ENCODE results near the gene IL15RA.

The IL15RA gene, protein sequence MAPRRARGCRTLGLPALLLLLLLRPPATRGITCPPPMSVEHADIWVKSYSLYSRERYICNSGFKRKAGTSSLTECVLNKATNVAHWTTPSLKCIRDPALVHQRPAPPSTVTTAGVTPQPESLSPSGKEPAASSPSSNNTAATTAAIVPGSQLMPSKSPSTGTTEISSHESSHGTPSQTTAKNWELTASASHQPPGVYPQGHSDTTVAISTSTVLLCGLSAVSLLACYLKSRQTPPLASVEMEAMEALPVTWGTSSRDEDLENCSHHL

DNA sequence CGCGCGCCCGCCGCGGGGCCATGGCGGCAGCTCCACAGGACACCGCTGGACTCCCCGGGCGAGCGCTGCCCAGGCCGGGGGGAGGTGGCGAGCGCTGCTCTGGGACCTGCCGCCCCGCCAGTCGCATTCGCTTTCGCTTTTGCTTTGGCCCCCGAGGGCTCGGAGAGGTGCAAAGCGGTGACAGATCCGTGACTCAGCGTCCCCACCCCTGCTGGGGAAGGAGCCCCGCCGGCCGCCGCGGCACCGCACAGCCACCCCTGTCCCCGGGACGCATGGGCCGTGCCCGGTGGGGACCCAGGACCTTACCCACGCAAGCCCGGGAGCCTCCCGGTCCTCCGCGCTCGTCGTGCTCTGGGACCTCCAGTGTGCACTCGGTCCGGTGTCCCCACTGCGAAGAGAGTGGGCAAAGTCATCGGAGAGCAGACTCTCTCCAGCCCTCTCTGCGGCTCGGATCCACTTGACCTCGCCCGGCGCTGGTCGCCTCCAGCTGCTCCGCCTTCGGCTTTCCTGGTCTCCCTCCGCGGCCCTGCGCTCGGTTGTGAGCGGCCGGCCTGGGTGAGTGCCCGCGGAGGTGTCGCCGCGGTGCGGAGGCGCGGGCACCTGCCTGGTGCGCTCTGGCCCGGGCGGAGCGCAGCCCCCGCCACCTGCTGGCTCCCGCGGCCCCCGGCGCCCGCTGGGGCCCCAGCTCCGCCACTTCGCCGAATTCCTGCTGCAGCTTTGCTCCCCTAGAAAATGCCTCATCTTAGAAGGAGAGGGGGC is at the start of gene IL15RA:
Gene IL15RA, minus strand, starts transcription at position 73 of the 759 bp plus-strand sequence. Its CDS starts 51 bp downstream, at position 22.
- TF ChIP-seq, protein P1, sequence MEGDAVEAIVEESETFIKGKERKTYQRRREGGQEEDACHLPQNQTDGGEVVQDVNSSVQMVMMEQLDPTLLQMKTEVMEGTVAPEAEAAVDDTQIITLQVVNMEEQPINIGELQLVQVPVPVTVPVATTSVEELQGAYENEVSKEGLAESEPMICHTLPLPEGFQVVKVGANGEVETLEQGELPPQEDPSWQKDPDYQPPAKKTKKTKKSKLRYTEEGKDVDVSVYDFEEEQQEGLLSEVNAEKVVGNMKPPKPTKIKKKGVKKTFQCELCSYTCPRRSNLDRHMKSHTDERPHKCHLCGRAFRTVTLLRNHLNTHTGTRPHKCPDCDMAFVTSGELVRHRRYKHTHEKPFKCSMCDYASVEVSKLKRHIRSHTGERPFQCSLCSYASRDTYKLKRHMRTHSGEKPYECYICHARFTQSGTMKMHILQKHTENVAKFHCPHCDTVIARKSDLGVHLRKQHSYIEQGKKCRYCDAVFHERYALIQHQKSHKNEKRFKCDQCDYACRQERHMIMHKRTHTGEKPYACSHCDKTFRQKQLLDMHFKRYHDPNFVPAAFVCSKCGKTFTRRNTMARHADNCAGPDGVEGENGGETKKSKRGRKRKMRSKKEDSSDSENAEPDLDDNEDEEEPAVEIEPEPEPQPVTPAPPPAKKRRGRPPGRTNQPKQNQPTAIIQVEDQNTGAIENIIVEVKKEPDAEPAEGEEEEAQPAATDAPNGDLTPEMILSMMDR (IDR thresholded peaks at IDR 0.05; ENCODE audit: low read depth, low read length, missing control alignments), result no peak
- peak within 1 kb of the TSS; percentile 85 for H3K4me3 ChIP-seq (ENCODE audit: low read depth, low read length)
- in situ Hi-C loops (cut with HindIII; ENCODE audit: low sequenced_read_pairs), result no loop called here
- DNase-seq (ENCODE audit: low read depth), result no peak

DNA sequence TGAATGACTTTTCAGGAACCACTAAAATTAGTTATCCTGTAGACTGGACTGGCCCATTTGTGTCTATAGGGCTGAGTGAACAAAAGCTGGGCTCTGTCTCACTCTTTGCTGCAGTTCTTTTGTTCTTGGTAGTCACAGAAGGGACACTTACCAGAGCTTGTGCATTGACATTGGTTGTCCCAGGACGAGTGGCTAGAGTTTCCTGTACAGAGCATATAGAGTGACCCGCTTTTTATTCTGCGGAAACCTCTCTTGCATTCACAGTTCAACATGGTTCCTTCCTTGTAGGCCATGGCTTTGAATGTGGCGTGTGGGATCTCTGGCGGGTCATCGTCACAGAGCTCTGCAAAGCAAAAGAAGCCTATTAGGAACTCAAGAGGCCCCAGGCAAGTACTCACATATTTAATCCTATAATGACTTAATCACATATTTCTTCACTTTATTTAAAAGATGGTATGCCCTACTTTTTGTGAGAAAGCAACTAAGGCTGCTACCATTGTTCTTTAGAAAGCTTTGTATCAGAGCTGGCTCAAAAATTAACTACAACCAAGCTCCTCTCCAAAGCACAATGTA is 48.4 kb upstream of the IL15RA start:
- no peak overlapping the region for H3K4me3 ChIP-seq (ENCODE audit: low read depth, low read length)
- in situ Hi-C loops (cut with HindIII; ENCODE audit: low sequenced_read_pairs), result no loop called here
- no peak for DNase-seq (ENCODE audit: low read depth)
- TF ChIP-seq, protein P1 (IDR thresholded peaks at IDR 0.05; ENCODE audit: low read depth, low read length, missing control alignments), result no peak

DNA sequence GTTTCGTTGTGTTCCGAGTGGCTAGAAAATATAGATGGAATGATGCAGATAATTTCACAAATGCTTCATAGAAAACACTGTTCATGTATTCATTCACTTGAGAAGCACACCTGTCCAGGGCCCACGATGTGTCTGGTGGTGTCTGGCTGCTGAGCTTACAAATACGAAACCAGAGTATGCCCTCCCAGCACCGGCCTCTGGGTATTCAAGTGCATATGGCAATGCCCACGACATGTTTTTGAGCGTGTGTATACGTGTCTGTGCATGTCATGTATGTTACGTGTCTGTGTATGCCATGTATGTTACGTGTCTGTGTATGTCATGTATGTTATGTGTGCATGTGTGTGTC is 47.0 kb upstream of the IL15RA start:
- TF ChIP-seq, protein P1 (IDR thresholded peaks at IDR 0.05; ENCODE audit: low read depth, low read length, missing control alignments), result no peak
- no peak for DNase-seq (ENCODE audit: low read depth)
- H3K4me3 ChIP-seq (ENCODE audit: low read depth, low read length), result no peak overlapping the region
- in situ Hi-C loops (cut with HindIII; ENCODE audit: low sequenced_read_pairs), result no loop called here

DNA sequence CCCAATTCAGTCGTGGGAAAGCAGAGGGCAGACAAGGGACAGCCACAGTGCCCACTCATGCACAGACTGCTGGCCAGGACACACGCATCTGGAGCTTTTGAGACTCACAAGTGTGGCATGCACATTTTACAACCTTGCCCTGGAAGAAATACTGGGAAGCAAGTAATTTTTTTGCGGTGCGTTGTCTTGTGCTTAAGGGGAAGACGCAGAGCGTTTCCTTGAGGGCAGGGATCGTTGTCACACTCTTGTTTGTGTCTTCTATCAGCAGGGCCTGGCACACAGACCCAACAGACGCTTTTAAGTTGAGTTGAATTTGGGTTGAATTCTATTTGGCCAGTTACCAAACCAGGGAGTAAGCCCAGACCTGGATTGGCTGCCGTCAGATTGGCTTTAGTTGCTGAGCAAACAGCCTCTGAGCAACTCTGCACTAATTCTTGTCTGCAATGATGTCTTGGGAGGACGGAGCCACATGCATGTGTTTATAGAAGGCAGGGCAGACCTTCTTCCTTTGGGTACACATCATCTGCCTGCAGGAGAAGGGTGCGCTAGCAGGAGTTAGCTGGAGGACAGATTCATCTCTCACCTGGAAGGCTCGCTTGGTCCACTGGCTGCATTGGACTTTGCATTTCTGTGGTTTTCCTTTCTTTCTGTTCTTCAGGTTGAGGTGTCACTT is 46.5 kb upstream of the IL15RA start:
- in situ Hi-C loops (cut with HindIII; ENCODE audit: low sequenced_read_pairs), result no loop called here
- TF ChIP-seq, protein P1 (IDR thresholded peaks at IDR 0.05; ENCODE audit: low read depth, low read length, missing control alignments), result no peak
- H3K4me3 ChIP-seq (ENCODE audit: low read depth, low read length), result no peak overlapping the region
- DNase-seq (ENCODE audit: low read depth), result no peak

DNA sequence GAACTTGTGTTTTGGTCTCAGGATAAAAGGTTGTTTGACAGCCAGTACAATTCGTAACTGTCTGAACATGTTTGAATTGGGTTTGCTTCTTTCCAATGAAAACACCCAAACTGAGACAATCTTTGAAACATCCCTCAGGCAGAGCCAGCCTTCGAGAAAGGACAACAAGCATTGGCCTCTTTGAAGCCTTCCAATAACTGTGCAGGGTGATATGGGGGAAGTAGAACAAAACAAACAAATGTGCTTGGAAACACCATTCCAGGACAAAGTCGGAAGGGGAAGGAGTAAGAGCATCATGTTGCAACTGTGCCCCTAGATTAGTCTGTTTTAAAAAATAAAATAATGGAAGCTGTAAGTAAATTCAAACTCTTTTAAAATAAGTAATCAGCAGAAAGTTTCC is 45.3 kb upstream of the IL15RA start:
- H3K4me3 ChIP-seq (ENCODE audit: low read depth, low read length), result no peak overlapping the region
- DNase-seq (ENCODE audit: low read depth), result no peak
- in situ Hi-C loops (cut with HindIII; ENCODE audit: low sequenced_read_pairs), result no loop called here
- TF ChIP-seq, protein P1 (IDR thresholded peaks at IDR 0.05; ENCODE audit: low read depth, low read length, missing control alignments), result no peak

DNA sequence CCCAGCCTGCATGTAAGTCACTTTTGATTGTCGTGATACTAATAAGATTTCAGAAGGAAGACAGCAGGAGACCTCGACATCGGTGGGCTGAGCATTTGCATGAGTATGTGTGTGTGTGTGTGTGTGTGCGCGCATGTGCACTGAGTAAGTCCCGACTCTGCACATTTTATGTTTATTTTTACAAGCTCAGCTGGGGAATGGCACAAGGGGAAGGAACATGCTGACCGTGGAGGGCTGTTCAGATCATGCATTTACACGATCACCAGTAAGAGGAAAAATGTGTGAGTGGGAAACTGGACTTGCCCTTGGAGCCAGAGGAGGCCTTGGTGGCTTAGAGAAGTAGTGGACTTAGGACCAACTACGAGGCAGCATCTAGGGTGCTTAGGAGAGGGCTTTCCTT is 43.5 kb upstream of the IL15RA start:
- in situ Hi-C loops (cut with HindIII; ENCODE audit: low sequenced_read_pairs), result no loop called here
- no peak overlapping the region for H3K4me3 ChIP-seq (ENCODE audit: low read depth, low read length)
- DNase-seq (ENCODE audit: low read depth), result no peak
- TF ChIP-seq, protein P1 (IDR thresholded peaks at IDR 0.05; ENCODE audit: low read depth, low read length, missing control alignments), result no peak

Measured in astrocyte of the cerebellum (primary cell).